DND-41 (cell line): ENCODE measurements around the gene BORCS6.

Experiments used
- EZH2 ChIP-seq: IDR thresholded peaks from 3 replicates; pipeline ENCODE4 v1.6.1; 2012; ENCODE audit warnings: borderline replicate concordance, low read depth, mild to moderate bottlenecking, moderate library complexity, low read length, inconsistent platforms; ENCODE audit not compliant: severe bottlenecking
- TF ChIP-seq, protein P1 (sequence below): IDR thresholded peaks from 2 replicates; pipeline ENCODE4 v1.5.1; 2012; ENCODE audit warnings: borderline replicate concordance, low read length, moderate library complexity, mild to moderate bottlenecking; ENCODE audit not compliant: poor library complexity, severe bottlenecking; ENCODE audit errors: extremely low read depth

DNA sequence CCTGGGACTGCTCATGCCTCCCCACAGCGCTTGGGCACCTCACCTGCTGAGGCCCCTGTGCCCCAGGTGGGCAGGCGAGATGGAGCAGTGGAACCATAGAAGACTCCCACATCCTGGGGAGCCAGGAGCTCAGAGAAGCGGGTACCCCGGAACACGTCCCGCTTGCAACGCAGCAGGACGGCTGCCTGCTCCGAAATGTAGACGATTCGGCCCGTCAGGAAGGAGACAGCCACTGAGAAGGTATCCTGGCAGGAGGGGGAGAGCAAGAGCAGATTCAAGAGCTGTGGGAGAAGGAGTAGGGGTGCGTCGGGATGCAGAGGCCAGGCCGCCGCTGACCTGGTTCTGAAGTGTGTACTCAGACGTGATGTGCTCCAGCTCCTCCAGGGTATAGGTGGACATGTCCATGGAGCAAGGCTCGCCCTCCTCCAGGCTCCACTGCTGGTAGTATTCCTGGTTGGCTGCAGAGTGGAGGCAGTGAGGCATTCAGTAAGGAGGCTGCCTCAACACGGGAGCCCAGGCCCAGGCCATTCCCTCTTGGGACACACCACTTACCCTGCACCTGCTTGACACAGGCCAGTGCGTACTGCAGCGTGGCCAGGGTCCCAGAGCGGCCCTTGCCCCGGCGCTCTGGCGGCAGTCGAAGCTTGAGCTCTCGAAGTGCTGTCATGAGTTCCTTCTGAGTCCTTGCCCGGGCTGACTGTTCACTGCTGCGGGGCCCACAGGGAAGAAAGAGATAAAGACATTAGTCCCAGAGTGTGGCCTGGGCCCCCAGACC, 40.4 kb downstream of the BORCS6 start:
- no peak for TF ChIP-seq EZH2
- TF ChIP-seq, protein P1, sequence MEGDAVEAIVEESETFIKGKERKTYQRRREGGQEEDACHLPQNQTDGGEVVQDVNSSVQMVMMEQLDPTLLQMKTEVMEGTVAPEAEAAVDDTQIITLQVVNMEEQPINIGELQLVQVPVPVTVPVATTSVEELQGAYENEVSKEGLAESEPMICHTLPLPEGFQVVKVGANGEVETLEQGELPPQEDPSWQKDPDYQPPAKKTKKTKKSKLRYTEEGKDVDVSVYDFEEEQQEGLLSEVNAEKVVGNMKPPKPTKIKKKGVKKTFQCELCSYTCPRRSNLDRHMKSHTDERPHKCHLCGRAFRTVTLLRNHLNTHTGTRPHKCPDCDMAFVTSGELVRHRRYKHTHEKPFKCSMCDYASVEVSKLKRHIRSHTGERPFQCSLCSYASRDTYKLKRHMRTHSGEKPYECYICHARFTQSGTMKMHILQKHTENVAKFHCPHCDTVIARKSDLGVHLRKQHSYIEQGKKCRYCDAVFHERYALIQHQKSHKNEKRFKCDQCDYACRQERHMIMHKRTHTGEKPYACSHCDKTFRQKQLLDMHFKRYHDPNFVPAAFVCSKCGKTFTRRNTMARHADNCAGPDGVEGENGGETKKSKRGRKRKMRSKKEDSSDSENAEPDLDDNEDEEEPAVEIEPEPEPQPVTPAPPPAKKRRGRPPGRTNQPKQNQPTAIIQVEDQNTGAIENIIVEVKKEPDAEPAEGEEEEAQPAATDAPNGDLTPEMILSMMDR = no peak
